Endometrial microvascular endothelial cells (primary cell): ENCODE measurements around the gene AGBL4. TPM values are rescaled to one million over a fixed set of nuclear protein-coding genes. Genes with fewer than 3 reads are reported as not detected.

ENCODE experiments used
- in situ Hi-C: cut with HindIII; loops from 2 replicates; pipeline ENCODE4 v1.10.0; 2017; ENCODE audit warnings: low sequenced_read_pairs, low pct_unique_long_range_greater_than_20kb; ENCODE audit errors: inconsistent ontology term
- total RNA-seq: library from RNA; depleted of rRNA; stranded (reverse); fragments of >200 nt; gene quantifications from one replicate; pipeline ENCODE4 v1.2.3, GENCODE V29; 2015; ENCODE audit errors: inconsistent ontology term

AGBL4 gene
- total RNA-seq, 1 donor from 2014 or later: not detected

GRCh38 chr1:48831120-48831978 lies 1192.4 kb downstream of the AGBL4 start:
- in situ Hi-C loops: no loop called here

- in situ Hi-C loops: no loop called here
Observed at GRCh38 chr1:48830715-48831114, 1193.0 kb downstream of the AGBL4 start.

GRCh38 chr1:48829446-48829845 lies 1194.3 kb downstream of the AGBL4 start:
- in situ Hi-C loops: no loop called here

GRCh38 chr1:48823168-48823567 lies 1200.6 kb downstream of the AGBL4 start:
- in situ Hi-C loops: no loop called here

- in situ Hi-C loops: no loop called here
Observed at GRCh38 chr1:48820491-48820890, 1203.3 kb downstream of the AGBL4 start.

- in situ Hi-C loops: no loop called here
Observed at GRCh38 chr1:48817505-48818114, 1206.1 kb downstream of the AGBL4 start.

- in situ Hi-C loops: no loop called here
Observed at GRCh38 chr1:48810740-48811139, 1213.0 kb downstream of the AGBL4 start.

GRCh38 chr1:48808496-48808895 lies 1215.3 kb downstream of the AGBL4 start:
- in situ Hi-C loops: no loop called here

GRCh38 chr1:48807554-48808260 lies 1216.0 kb downstream of the AGBL4 start:
- in situ Hi-C loops: no loop called here

- in situ Hi-C loops: no loop called here
Observed at GRCh38 chr1:48803474-48803873, 1220.3 kb downstream of the AGBL4 start.

- in situ Hi-C loops: no loop called here
Observed at GRCh38 chr1:48794816-48795215, 1228.9 kb downstream of the AGBL4 start.

- in situ Hi-C loops: no loop called here
Observed at GRCh38 chr1:48793863-48794262, 1229.9 kb downstream of the AGBL4 start.

GRCh38 chr1:48792961-48793360 lies 1230.8 kb downstream of the AGBL4 start:
- in situ Hi-C loops: no loop called here

- in situ Hi-C loops: no loop called here
Observed at GRCh38 chr1:48790397-48790796, 1233.4 kb downstream of the AGBL4 start.

GRCh38 chr1:48789903-48790302 lies 1233.9 kb downstream of the AGBL4 start:
- in situ Hi-C loops: no loop called here

- in situ Hi-C loops: no loop called here
Observed at GRCh38 chr1:48785869-48786268, 1237.9 kb downstream of the AGBL4 start.

- in situ Hi-C loops: no loop called here
Observed at GRCh38 chr1:48784301-48784700, 1239.5 kb downstream of the AGBL4 start.

GRCh38 chr1:48777219-48777895 lies 1246.4 kb downstream of the AGBL4 start:
- in situ Hi-C loops: no loop called here
